Measurements from ENCODE around the gene DMXL1. TPM values are rescaled to one million over a fixed set of nuclear protein-coding genes. Genes with fewer than 3 reads are reported as not detected.
"Not testable (repeated sequence)": the region's sequence is repeated elsewhere in the genome, so short reads cannot be mapped to it uniquely, and the experiment has no call there.

Gene DMXL1
- total RNA-seq, 4 donors from 2014 or later, result 78.8 to 181 (median 90.3) TPM

DNA sequence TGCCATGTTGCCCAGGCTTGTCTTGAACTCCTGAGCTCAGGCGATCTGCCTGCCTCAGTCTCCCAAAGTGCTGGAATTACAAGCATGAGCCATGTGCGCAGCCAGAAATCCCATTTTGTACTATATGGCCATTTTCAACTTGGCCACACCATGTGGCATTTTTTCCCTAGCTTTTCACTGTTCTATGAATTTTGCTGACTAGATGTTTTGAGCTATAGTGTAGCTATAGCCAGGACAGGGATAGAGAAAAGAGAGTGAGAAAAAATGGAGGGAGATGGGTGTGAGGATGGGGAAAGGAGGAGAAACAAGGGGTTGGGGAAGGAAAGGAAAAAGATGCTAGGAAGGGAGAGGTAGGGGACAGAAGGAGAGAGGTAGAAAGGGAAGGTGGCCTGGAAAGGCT is 46.4 kb downstream of the DMXL1 start:
- no peaks in the 10 kb centered on the region for H3K9me3 ChIP-seq

DNA sequence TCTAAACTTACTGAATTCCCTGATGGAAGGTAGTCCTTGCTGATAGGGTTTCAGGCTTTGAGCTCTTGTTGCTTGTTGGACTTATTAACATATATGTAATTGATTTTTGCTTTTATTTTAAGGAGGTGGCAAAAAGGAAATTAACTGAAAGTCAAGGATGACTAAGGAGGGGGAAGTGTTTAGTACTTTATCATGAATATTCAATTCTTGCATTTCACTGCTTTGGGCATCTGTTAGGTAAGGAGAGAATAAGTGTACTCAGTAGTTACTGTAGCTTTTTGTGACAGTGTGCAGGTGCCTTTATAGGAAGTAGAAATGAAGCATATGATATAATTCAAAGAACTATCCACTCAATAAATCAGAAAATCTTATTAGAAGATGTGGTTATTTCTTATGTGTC is 47.1 kb downstream of the DMXL1 start:
- H3K4me1 ChIP-seq, result no peaks in the 10 kb centered on the region
- DNase-seq, result no peak
- H3K4me3 ChIP-seq, result no peak overlapping the region
- peaks cover 0 to 66% (median 3%) of the 10 kb centered on the region in 3 donors for H3K36me3 ChIP-seq
- H3K27me3 ChIP-seq, result no peaks in the 10 kb centered on the region
- no peak overlapping the region for H3K27ac ChIP-seq
- TF ChIP-seq, protein P1, sequence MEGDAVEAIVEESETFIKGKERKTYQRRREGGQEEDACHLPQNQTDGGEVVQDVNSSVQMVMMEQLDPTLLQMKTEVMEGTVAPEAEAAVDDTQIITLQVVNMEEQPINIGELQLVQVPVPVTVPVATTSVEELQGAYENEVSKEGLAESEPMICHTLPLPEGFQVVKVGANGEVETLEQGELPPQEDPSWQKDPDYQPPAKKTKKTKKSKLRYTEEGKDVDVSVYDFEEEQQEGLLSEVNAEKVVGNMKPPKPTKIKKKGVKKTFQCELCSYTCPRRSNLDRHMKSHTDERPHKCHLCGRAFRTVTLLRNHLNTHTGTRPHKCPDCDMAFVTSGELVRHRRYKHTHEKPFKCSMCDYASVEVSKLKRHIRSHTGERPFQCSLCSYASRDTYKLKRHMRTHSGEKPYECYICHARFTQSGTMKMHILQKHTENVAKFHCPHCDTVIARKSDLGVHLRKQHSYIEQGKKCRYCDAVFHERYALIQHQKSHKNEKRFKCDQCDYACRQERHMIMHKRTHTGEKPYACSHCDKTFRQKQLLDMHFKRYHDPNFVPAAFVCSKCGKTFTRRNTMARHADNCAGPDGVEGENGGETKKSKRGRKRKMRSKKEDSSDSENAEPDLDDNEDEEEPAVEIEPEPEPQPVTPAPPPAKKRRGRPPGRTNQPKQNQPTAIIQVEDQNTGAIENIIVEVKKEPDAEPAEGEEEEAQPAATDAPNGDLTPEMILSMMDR (IDR thresholded peaks at IDR 0.05), result no peak
- TF ChIP-seq POLR2A (IDR thresholded peaks at IDR 0.05), result no peak
- H3K9me3 ChIP-seq, result no peaks in the 10 kb centered on the region

More for the DNA sequence above, 46.4 kb downstream of the DMXL1 start:
- no peaks in the 10 kb centered on the region for H3K27me3 ChIP-seq
- no peaks in the 10 kb centered on the region for H3K4me1 ChIP-seq
- H3K36me3 ChIP-seq, result peaks cover 0 to 69% (median 3%) of the 10 kb centered on the region in 3 donors
- DNase-seq, result no peak
- H3K4me3 ChIP-seq, result no peak overlapping the region
- no peak overlapping the region for H3K27ac ChIP-seq
- no peak for TF ChIP-seq POLR2A (IDR thresholded peaks at IDR 0.05)
- TF ChIP-seq, protein P1 (IDR thresholded peaks at IDR 0.05), result no peak

DNA sequence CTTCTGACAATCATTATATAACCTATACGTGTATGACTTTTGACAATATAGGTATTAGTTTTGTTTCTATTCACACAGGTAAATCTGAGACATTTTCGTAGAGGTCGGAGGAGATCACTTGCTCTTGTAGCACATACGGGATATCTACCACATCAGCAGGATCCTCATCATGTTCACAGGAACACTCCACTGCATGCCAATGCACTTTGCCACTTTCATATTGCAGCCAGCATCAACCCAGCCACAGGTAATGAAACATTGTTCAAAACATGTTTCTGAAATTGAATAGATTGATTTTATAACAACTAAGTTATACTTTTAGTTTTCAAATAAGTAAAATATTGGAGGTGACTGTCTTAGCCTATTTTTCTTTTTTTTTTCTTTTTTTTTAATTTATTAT is 50.0 kb downstream of the DMXL1 start:
- TF ChIP-seq, protein P1 (IDR thresholded peaks at IDR 0.05), result no peak
- TF ChIP-seq POLR2A (IDR thresholded peaks at IDR 0.05), result no peak
- DNase-seq, result no peak

DNA sequence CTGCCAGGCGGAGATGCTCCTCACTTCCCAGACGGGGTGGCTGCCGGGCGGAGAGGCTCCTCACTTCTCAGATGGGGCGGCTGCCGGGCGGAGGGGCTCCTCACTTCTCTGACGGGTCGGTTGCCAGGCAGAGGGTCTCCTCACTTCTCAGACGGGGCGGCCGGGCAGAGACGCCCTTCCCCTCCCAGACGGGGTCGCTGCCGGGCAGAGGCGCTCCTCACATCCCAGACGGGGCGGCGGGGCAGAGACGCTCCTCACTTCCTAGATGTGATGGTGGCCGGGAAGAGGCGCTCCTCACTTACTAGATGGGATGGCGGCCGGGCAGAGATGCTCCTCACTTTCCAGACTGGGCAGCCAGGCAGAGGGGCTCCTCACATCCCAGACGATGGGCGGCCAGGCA is 51.6 kb downstream of the DMXL1 start:
- not testable (repeated sequence) for H3K27me3 ChIP-seq, H3K4me3 ChIP-seq, DNase-seq, H3K4me1 ChIP-seq, H3K27ac ChIP-seq, H3K9me3 ChIP-seq
- H3K36me3 ChIP-seq, result peaks cover 0 to 48% (median 3%) of the 10 kb centered on the region in 3 donors

More for the DNA sequence above, 50.0 kb downstream of the DMXL1 start:
- Histone ChIP-seq H3K36me3 (peaks cover 0 to 62% (median 3%) of the 10 kb centered on the region in 3 donors), H3K27me3 (no peaks in the 10 kb centered on the region), H3K9me3 (no peaks in the 10 kb centered on the region), H3K4me1 (no peaks in the 10 kb centered on the region), H3K27ac (no peak overlapping the region), H3K4me3 (no peak overlapping the region)

- H3K27ac ChIP-seq, result no peak overlapping the region
- no peak overlapping the region for H3K4me3 ChIP-seq
- DNase-seq, result no peak
- H3K4me1 ChIP-seq, result no peaks in the 10 kb centered on the region
- no peak for TF ChIP-seq POLR2A (IDR thresholded peaks at IDR 0.05)
- H3K9me3 ChIP-seq, result no peaks in the 10 kb centered on the region
- peaks cover 0 to 41% (median 2%) of the 10 kb centered on the region in 3 donors for H3K36me3 ChIP-seq
- H3K27me3 ChIP-seq, result no peaks in the 10 kb centered on the region
Observed at GRCh38 chr5:119123280-119123679, 52.4 kb downstream of the DMXL1 start.

- Histone ChIP-seq H3K4me1 (no peaks in the 10 kb centered on the region), H3K4me3 (no peak overlapping the region), H3K36me3 (peaks cover 0 to 51% (median 0%) of the 10 kb centered on the region in 3 donors), H3K27me3 (no peaks in the 10 kb centered on the region), H3K9me3 (no peaks in the 10 kb centered on the region), H3K27ac (no peak overlapping the region)
- DNase-seq, result no peak
- TF ChIP-seq, protein P1 (IDR thresholded peaks at IDR 0.05), result no peak
- no peak for TF ChIP-seq POLR2A (IDR thresholded peaks at IDR 0.05)
Observed at GRCh38 chr5:119129770-119130169, 58.9 kb downstream of the DMXL1 start.

Measured in Peyer's patch (tissue), 4 donors.